ENCODE results near the gene CTNNA1. TPM values are rescaled to one million over a fixed set of nuclear protein-coding genes. Genes with fewer than 3 reads are reported as not detected.
"Not testable (repeated sequence)": the region's sequence is repeated elsewhere in the genome, so short reads cannot be mapped to it uniquely, and the experiment has no call there.

Gene CTNNA1
- total RNA-seq, 1 donor from 2014 or later, result 371 TPM

DNA sequence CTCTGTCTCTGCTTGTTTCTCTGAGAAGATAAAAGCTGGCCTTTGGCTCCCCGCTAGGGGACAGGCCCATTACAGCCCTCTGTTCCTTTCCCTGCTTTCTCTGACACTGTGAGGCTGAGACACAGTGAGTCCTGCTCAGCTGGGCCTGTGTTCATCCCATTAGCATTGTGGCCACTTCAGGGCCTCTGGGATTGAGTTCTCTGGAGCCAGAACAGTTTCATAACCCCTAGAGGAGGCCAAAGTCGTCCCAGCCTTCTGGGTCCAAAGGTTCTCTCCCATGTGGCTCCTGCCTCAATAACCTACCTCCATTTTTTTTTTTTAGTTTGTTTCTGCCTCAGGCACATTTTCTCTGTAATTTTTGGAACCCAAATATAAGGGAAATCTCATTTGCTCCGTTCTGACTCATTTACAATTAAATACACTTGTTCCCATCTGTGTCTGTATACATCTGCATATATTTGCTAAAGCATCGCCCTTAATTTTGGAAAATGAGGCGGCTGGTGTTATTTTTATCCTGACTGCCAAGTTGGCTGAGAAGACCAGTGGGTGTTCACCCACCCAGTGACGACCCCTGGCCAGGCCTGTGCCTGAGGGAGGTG, 27.3 kb upstream of the CTNNA1 start:
- H3K27ac Mint-ChIP-seq, result peak overlapping the region; percentile 96
- no peaks in the 10 kb centered on the region for H3K27me3 Mint-ChIP-seq
- DNase-seq (ENCODE audit: extremely low spot score, unreplicated experiment), result no peak
- H3K4me3 Mint-ChIP-seq, result peak overlapping the region; percentile 72
- H3K36me3 Mint-ChIP-seq, result no peaks in the 10 kb centered on the region
- H3K9me3 Mint-ChIP-seq, result peaks cover 5% of the 10 kb centered on the region
- H3K4me1 Mint-ChIP-seq (ENCODE audit: unreplicated experiment), result peaks cover 36% of the 10 kb centered on the region
- TF ChIP-seq CTCF (conservative IDR thresholded peaks at IDR 0.05), result no peak

GRCh38 chr5:138726848-138727247, 26.4 kb upstream of the CTNNA1 start:
- DNase-seq (ENCODE audit: extremely low spot score, unreplicated experiment), result no peak
- Mint-ChIP-seq H3K9me3 (peaks cover 5% of the 10 kb centered on the region), H3K4me3 (no peak overlapping the region), H3K4me1 (ENCODE audit: unreplicated experiment) (peaks cover 36% of the 10 kb centered on the region), H3K27me3 (no peaks in the 10 kb centered on the region), H3K36me3 (no peaks in the 10 kb centered on the region), H3K27ac (peak overlapping the region; percentile 83)
- TF ChIP-seq CTCF (conservative IDR thresholded peaks at IDR 0.05), result no peak

GRCh38 chr5:138730496-138730895, 22.7 kb upstream of the CTNNA1 start:
- not testable (repeated sequence) for H3K36me3 Mint-ChIP-seq; H3K27ac Mint-ChIP-seq; DNase-seq (ENCODE audit: extremely low spot score, unreplicated experiment); H3K9me3 Mint-ChIP-seq; H3K4me3 Mint-ChIP-seq; H3K27me3 Mint-ChIP-seq
- peaks cover 14% of the 10 kb centered on the region for H3K4me1 Mint-ChIP-seq (ENCODE audit: unreplicated experiment)

DNA sequence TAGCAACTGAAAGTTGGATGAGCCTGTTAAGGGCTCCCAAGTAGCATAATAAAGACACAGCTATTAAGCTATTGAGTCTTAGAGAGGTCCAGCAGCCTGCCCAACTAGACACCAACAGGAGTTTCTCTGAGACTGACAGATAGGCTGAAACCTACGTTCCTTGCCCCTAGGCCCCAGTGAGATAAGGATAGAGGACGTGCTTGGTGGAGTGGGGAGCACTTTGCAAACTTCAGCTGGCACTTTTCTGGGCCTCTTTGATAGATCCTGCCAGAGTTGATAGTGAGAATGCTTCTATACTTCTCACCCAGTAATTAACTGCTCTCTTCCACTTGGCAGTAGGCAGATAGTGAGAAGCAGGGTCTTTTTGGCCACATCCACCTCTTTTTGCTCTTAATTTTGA, 20.8 kb upstream of the CTNNA1 start:
- Mint-ChIP-seq H3K9me3 (peaks cover 2% of the 10 kb centered on the region), H3K36me3 (no peaks in the 10 kb centered on the region), H3K27ac (no peak overlapping the region), H3K4me1 (ENCODE audit: unreplicated experiment) (peaks cover 3% of the 10 kb centered on the region), H3K4me3 (no peak overlapping the region), H3K27me3 (no peaks in the 10 kb centered on the region)
- no peak for DNase-seq (ENCODE audit: extremely low spot score, unreplicated experiment)
- TF ChIP-seq CTCF (conservative IDR thresholded peaks at IDR 0.05), result no peak

DNA sequence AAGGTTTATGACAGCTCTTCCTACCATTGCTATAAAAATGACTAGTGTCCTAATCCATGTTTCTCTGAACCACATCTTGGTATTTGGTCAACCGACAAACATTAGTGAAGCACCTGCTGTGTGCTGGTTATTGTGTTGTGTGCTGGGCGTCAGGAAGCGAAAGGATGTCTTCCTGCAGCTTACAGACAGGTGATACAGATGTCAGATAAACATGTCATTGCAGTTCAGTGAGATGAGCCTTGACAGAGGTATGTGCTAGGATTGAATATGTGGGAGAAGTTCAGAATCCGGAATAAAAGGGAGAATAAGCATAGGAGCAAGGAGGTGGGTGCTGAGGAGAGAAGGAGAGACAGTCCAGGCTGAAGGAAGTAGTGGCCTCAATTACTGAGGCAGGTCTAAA, 20.3 kb upstream of the CTNNA1 start:
- Mint-ChIP-seq H3K36me3 (no peaks in the 10 kb centered on the region), H3K27me3 (no peaks in the 10 kb centered on the region), H3K27ac (no peak overlapping the region), H3K9me3 (no peaks in the 10 kb centered on the region), H3K4me1 (ENCODE audit: unreplicated experiment) (peaks cover 4% of the 10 kb centered on the region), H3K4me3 (no peak overlapping the region)
- no peak for TF ChIP-seq CTCF (conservative IDR thresholded peaks at IDR 0.05)
- no peak for DNase-seq (ENCODE audit: extremely low spot score, unreplicated experiment)

DNA sequence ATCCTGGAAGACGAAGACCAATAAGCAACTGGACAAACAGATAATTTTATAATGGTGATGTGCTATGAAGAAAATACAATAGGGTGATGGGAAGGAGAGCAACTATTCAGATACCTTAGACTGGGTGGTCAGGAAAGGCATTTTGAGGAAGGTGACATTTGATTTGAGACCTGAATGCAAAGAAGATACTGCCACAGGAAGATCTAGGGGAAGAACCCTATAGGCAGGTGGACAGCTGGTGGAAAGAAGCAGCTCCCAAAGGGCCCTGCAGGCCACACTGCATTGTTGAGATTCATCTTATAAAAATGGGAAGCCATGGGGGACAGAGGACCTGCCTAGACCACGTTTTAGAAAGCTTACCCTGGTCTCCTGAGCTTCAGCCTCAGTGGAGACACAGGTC, 19.7 kb upstream of the CTNNA1 start:
- DNase-seq (ENCODE audit: extremely low spot score, unreplicated experiment), result no peak
- Mint-ChIP-seq H3K27ac (no peak overlapping the region), H3K27me3 (no peaks in the 10 kb centered on the region), H3K36me3 (no peaks in the 10 kb centered on the region), H3K4me3 (no peak overlapping the region), H3K4me1 (ENCODE audit: unreplicated experiment) (peaks cover 4% of the 10 kb centered on the region), H3K9me3 (no peaks in the 10 kb centered on the region)
- no peak for TF ChIP-seq CTCF (conservative IDR thresholded peaks at IDR 0.05)

All from type B pancreatic cell (in vitro differentiated cells).